ENCODE measurements around the gene ACSF3. TPM values are rescaled to one million over a fixed set of nuclear protein-coding genes. Genes with fewer than 3 reads are reported as not detected.

Gene ACSF3
- total and polyA plus RNA-seq, 4 donors: 15.3 to 27.3 (median 18.8) TPM

DNA sequence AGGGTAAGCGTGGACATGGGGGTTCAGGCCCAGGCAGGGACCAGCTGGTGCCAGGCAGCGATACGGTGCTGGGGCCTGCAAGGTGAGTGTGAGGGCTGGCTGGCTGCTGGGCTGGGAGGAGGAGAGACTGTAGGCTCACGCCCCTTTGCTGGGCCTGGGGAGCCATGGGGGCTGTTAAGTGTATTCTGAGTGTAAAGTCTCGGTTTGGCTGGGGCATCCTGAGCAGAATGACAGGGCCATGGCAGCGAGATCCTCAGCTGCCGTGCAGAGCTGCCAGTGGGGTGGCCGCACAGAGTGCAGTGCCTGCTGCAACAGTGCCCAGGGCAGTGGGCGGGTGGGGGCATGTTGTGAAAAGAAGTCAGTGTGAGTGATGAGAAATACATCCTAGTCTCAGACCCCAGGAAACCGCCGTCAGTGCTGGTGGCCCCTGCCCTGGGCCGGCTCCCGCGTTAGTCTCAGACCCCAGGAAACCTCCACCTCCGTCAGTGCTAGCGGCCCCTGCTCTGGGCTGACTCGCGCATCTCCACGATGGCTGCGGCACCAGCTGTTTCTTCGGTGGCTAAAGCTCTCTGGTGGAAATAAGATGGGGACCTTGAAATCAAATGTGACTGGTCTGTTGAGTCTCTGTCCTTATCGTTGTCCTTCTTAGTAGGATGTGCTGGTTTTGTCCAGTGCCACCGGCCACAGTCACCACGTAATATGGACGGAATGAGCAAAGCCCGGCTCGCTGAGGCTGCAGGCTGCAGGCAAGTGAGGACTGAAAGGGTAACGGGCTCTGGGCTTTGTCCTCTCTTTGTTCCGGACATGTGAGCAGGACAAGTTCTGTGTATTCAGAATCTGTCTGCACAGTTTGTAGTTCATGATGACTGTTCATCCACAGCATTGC, 22.9 kb downstream of the ACSF3 start:
- no peak overlapping the region for H3K27ac ChIP-seq (ENCODE audit: low read depth in 1 of 2, low read length in 2 of 2)

DNA sequence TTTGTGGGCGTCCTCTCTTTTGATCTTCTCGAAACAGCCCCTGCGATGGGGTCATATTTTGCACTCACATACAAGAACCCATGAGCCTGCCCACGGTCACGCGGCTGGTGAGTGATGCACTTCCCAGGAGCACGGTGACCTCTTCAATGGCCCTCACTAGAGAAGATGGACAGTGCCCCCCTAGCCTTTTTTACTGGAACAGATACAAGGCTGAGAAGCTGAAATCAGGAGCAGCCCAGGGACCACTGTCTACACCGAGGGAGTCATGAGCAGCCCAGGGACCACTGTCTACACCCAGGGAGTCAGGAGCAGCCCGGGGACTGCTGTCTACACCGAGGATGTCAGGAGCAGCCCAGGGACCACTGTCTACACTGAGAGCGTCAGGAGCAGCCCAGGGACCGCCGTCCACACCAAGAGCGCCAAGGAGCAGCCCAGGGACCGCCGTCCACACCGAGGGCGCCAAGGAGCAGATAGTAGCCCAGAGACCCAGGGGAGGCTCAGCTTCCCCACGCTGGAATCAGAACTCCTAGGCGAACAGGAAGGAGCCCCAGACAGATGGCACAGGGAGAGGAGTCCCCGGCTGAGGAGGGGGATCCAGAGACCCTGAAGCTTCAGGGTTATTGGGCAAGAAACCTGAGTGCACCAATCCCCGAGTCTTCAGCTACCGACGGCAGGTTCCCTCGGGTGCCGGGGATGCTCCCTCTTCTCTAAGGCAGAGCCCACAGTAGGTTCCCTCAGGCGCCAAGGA, 23.7 kb downstream of the ACSF3 start:
- DNase-seq (ENCODE audit: low spot score): no peak
- 97% methylated on average over 27 of the region's 27 CpGs for WGBS
- H3K36me3 ChIP-seq (ENCODE audit: control insufficient read depth in 4 of 4, insufficient read depth in 3 of 4, low read depth in 1 of 4, low read length in 3 of 4): peaks cover 10 to 46% (median 14%) of the 10 kb centered on the region in 4 donors

More for the DNA sequence above, 22.9 kb downstream of the ACSF3 start:
- Histone ChIP-seq H3K9ac (ENCODE audit: low read depth in 1 of 2, low read length in 2 of 2) (no peak overlapping the region), H3K27me3 (ENCODE audit: control insufficient read depth in 4 of 4, insufficient read depth in 4 of 4, low read length in 3 of 4) (no peaks in the 10 kb centered on the region), H3K36me3 (ENCODE audit: control insufficient read depth in 4 of 4, insufficient read depth in 3 of 4, low read depth in 1 of 4, low read length in 3 of 4) (peaks cover 14 to 54% (median 18%) of the 10 kb centered on the region in 4 donors), H3K4me1 (ENCODE audit: control insufficient read depth in 4 of 4, insufficient read depth in 4 of 4, low read length in 3 of 4) (peaks cover 3 to 13% (median 8%) of the 10 kb centered on the region in 4 donors), H3K4me3 (ENCODE audit: low read depth in 1 of 3, low read length in 3 of 3) (no peak overlapping the region), H3K9me3 (ENCODE audit: control insufficient read depth in 4 of 4, low read length in 3 of 4) (no peaks in the 10 kb centered on the region)
- 95% methylated on average over 29 of the region's 29 CpGs for WGBS
- DNase-seq (ENCODE audit: low spot score): no peak
- TF ChIP-seq NR2F2 (IDR thresholded peaks at IDR 0.05) (no peak), RXRA (IDR thresholded peaks at IDR 0.05) (no peak), HNF4G (IDR thresholded peaks at IDR 0.05) (no peak)
- TF ChIP-seq, protein P1, sequence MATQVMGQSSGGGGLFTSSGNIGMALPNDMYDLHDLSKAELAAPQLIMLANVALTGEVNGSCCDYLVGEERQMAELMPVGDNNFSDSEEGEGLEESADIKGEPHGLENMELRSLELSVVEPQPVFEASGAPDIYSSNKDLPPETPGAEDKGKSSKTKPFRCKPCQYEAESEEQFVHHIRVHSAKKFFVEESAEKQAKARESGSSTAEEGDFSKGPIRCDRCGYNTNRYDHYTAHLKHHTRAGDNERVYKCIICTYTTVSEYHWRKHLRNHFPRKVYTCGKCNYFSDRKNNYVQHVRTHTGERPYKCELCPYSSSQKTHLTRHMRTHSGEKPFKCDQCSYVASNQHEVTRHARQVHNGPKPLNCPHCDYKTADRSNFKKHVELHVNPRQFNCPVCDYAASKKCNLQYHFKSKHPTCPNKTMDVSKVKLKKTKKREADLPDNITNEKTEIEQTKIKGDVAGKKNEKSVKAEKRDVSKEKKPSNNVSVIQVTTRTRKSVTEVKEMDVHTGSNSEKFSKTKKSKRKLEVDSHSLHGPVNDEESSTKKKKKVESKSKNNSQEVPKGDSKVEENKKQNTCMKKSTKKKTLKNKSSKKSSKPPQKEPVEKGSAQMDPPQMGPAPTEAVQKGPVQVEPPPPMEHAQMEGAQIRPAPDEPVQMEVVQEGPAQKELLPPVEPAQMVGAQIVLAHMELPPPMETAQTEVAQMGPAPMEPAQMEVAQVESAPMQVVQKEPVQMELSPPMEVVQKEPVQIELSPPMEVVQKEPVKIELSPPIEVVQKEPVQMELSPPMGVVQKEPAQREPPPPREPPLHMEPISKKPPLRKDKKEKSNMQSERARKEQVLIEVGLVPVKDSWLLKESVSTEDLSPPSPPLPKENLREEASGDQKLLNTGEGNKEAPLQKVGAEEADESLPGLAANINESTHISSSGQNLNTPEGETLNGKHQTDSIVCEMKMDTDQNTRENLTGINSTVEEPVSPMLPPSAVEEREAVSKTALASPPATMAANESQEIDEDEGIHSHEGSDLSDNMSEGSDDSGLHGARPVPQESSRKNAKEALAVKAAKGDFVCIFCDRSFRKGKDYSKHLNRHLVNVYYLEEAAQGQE (IDR thresholded peaks at IDR 0.05): no peak
- TF ChIP-seq, protein P2, sequence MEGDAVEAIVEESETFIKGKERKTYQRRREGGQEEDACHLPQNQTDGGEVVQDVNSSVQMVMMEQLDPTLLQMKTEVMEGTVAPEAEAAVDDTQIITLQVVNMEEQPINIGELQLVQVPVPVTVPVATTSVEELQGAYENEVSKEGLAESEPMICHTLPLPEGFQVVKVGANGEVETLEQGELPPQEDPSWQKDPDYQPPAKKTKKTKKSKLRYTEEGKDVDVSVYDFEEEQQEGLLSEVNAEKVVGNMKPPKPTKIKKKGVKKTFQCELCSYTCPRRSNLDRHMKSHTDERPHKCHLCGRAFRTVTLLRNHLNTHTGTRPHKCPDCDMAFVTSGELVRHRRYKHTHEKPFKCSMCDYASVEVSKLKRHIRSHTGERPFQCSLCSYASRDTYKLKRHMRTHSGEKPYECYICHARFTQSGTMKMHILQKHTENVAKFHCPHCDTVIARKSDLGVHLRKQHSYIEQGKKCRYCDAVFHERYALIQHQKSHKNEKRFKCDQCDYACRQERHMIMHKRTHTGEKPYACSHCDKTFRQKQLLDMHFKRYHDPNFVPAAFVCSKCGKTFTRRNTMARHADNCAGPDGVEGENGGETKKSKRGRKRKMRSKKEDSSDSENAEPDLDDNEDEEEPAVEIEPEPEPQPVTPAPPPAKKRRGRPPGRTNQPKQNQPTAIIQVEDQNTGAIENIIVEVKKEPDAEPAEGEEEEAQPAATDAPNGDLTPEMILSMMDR (IDR thresholded peaks at IDR 0.05; ENCODE audit: low read depth, low read length, missing input control): no peak

More for the DNA sequence above, 23.7 kb downstream of the ACSF3 start:
- TF ChIP-seq FOXA2 (IDR thresholded peaks at IDR 0.05): no peak
- TF ChIP-seq JUND (IDR thresholded peaks at IDR 0.05): no peak
- TF ChIP-seq, protein P3, sequence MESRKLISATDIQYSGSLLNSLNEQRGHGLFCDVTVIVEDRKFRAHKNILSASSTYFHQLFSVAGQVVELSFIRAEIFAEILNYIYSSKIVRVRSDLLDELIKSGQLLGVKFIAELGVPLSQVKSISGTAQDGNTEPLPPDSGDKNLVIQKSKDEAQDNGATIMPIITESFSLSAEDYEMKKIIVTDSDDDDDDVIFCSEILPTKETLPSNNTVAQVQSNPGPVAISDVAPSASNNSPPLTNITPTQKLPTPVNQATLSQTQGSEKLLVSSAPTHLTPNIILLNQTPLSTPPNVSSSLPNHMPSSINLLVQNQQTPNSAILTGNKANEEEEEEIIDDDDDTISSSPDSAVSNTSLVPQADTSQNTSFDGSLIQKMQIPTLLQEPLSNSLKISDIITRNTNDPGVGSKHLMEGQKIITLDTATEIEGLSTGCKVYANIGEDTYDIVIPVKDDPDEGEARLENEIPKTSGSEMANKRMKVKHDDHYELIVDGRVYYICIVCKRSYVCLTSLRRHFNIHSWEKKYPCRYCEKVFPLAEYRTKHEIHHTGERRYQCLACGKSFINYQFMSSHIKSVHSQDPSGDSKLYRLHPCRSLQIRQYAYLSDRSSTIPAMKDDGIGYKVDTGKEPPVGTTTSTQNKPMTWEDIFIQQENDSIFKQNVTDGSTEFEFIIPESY (IDR thresholded peaks at IDR 0.05): no peak
- TF ChIP-seq NR2F2 (IDR thresholded peaks at IDR 0.05): no peak
- no peak for TF ChIP-seq SP1 (IDR thresholded peaks at IDR 0.05)
- TF ChIP-seq FOXA1 (IDR thresholded peaks at IDR 0.05): no peak
- no peak for TF ChIP-seq GABPA (IDR thresholded peaks at IDR 0.05 in 1 of 2, conservative IDR thresholded peaks at IDR 0.05 in 1 of 2)
- no peak for TF ChIP-seq HNF4A (conservative IDR thresholded peaks at IDR 0.05)
- TF ChIP-seq, protein P4, sequence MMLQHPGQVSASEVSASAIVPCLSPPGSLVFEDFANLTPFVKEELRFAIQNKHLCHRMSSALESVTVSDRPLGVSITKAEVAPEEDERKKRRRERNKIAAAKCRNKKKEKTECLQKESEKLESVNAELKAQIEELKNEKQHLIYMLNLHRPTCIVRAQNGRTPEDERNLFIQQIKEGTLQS (IDR thresholded peaks at IDR 0.05): no peak
- H3K9me3 ChIP-seq (ENCODE audit: control insufficient read depth in 4 of 4, low read length in 3 of 4): no peaks in the 10 kb centered on the region
- H3K27ac ChIP-seq (ENCODE audit: low read depth in 1 of 2, low read length in 2 of 2): no peak overlapping the region
- no peaks in the 10 kb centered on the region for H3K27me3 ChIP-seq (ENCODE audit: control insufficient read depth in 4 of 4, insufficient read depth in 4 of 4, low read length in 3 of 4)
- peaks cover 3 to 13% (median 8%) of the 10 kb centered on the region in 4 donors for H3K4me1 ChIP-seq (ENCODE audit: control insufficient read depth in 4 of 4, insufficient read depth in 4 of 4, low read length in 3 of 4)
- H3K4me3 ChIP-seq (ENCODE audit: low read depth in 1 of 3, low read length in 3 of 3): no peak overlapping the region
- no peak overlapping the region for H3K9ac ChIP-seq (ENCODE audit: low read depth in 1 of 2, low read length in 2 of 2)
